NCI-H2081 treated with DMSO at 0.1 percent for 48 hours (cell line): ENCODE data around the gene ACKR1.

Source experiments
- DNase-seq: peaks from one replicate; lab custom pipeline; 2025; lab: John Stamatoyannopoulos, UW

ACKR1 gene

DNA sequence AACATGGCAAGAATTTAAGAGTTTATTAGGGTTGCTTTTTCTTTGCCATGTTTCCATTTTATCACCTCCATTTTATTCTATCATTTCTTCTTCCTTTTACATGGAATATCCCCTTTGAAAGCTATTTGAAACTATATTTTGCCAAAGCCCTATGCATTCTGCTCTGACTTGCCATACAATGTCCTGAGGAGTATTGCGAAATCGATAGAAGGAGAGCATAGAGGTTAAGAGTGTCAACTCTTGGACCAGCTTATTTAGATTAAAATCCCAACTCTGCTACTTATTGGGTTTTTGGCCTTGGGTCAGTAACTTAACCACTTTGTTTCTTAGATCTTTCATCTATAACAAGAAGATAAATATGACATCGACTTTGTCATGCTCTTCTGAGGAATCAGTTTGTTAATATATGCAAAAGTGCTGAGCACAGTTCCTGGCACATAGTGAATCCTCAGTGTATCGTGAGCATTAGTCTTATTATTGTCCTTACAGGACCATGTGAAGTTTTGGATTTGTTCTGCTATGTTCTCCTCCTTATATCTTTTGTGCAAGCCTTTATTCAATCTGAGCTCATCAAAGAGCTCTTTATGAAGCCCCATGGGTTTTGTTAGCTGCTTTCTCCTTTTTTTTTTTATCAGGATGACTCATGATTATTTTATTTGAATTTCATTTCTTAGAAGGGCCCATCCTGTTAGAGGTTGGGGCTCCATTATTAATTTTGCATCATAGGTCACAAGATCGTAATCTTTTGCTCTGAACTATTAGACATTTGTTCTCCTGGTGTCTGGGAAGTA, 17.6 kb downstream of the ACKR1 start:
- no peak for DNase-seq

DNA sequence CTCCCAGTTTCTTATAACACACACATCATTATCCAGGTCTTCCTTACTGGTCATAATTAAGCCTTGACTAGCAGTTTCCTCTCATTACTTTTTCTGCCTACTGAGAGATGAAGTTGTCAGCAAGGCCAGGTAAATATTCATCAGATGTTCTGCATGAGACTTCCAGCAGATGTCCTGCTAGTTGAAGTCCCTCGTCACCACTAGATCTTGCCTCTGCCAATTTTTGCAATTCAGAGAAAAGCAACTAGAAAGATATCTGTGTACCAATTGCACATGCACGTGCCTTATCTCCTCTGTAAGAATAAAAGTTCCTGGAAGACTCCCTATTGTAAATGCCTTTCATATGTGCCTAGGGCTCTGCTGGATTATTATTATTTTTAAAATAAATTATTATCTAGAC, 18.3 kb downstream of the ACKR1 start:
- DNase-seq = no peak

DNA sequence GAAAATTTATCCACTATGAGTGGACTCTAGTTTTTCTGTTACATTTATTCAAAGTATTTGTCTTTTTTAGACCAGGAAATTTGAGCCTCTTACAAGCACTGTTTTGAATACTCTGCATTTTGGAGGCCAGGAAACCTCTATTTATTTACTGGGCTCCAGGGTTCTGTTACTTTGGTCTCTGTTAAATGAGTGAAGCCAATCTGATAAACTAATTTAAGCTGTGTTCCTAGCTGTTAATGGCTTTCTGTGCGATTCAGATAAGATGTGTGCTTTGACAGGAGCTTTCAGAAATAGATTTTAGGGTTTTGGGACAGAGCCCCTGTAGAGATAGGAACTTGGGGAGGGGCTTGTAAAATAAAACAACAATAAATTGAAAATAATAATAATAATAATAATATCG, 23.9 kb downstream of the ACKR1 start:
- no peak for DNase-seq

DNA sequence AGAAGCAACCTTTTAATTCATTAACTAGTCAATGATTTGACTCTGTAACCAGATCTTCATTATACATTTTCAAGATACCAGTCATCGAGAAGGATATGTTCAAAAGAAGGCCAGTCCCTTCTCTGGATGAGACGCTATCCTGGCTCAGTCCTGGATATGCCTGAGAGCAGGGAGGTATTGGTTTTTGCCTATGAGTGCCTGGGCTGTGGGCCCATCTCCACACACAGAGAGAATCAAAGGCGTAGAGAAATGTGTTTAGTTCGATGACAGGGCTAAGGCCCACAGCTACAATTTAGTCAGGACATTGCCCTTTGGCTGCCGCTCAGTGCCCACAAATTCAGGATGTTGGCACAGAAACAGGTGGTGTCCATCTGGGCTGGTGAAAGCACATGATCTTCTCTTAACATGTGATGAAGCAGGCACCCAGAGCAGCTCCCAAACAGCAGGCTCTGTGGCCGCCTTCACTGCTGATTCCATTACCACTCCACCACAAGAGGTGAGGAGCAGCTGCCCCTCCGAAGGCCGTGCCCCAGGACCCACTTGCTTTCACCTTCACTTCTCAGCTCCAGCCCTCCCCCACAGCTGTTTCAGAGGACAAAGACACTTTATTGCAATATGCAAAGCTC, 24.7 kb downstream of the ACKR1 start:
- no peak for DNase-seq

DNA sequence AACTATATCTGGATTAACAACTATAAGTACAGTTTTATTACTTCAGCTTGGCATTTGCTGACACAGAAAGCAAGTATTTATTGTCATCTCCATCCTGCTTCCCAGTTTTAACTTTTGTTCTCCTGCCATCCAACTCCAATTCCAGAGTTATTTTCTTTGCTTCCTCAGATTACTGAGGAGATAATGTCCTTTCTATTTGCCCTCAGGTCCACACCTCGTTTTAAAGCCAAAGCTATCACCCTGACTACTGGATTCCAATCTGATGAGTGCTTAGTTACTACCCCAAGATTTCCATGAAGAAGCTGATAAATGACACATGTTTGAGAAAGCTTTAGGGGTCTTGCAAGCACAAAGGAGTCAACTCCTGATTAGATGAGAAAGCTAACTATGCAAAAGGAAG, 25.2 kb downstream of the ACKR1 start:
- DNase-seq = no peak

DNA sequence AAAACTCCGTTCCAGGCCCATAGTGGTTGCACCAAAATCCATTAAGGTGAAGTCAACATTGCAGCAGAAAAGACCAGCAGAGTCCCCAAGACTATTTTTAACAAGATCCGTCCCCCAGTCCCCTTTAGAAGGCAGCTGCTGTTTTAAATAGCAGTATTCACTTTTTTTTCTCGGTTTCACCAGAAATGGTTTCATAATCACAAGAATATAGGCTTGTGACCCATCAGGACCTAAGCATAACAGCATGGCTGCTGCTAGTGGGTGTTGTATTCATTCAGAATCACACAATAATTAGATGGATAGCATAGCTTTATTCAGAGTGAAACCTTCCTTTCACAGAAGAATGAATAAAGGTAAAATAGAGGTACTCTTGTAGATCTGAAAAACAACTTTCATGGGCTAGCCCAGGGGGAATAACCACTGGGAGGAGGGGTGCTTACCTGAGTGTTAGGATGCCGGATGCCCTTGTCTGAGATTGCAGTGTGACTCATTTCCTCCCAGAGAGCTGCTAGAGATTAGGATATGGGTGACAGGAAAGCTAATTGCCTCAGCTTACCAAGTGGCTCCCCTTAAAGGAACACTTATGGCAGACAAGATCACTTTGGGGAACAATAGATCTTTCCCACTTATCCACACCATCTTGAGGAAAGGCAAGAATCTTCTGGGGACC, 35.0 kb downstream of the ACKR1 start:
- DNase-seq = no peak

DNA sequence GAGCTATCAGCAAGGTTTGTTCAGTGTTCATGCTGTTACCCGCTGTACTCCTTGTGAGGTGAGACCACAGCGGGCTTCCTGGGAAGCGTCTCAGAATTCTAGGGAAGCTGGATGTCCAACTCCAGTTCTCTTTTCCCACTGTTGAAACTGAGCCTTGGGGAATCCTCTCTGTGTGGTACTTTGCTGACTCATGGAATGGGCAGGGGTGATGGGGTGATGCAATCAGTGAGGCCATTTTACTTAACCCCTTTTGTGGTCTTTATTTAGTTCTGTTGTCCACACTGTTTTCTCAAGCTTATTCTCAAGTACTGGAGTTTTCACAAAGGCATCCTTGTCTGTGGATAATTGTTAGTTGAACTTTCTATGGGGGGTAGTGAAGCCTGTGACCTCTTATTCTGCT, 42.6 kb downstream of the ACKR1 start:
- DNase-seq = no peak

DNA sequence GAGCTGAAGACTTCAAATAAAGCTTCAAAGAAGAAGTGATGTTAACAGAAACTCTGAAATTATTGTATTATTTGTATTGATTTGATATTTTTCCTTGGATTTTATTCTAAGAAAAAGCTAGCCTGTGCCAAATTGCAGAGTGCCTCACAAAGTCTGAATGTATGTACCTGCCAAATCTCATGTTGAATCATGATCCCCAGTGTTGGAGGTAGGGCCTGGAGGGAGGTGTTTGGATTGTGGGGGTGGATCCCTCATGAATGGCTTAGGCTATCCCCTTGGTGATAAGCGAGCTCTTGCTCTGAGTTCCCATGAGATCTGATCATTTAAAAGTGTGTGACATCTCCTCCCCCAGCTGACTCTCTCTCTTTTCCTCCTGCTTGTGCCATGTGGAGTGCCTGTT, 43.6 kb downstream of the ACKR1 start:
- DNase-seq = no peak

DNA sequence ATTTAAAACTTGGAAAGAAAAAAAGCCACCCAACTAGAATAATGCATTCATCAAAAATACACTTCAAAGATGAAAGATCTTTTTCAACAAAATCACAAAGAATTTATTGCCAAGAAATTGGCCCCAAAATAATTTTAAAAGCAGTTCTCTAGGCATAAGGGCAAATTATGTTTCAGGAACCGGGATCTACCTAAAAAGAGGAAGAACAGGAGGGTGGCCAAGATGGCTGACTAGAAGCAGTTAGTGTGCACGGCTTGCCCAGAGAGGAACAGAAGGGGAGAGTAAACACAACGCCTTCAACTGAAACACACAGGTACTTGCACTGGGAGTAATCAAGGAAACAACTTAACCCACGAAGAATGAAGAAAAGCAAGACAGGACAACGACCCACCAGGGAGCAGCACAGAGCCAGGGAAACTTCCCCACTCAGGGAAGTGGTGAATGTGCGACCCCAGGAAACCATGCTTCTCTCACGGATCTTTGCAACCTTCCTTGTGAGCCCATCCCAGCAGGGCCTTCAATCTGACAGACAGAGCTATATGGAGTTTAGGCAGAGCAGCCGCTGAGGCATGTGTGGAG, 46.1 kb downstream of the ACKR1 start:
- no peak for DNase-seq
